ENCODE results near the gene BRINP2. TPM values are rescaled to one million over a fixed set of nuclear protein-coding genes. Genes with fewer than 3 reads are reported as not detected.

BRINP2 gene
- total RNA-seq, 1 experiment from 2014 or later, result not detected

GRCh38 chr1:177282976-177283375 is 112.2 kb downstream of the BRINP2 start:
- DNase-seq (ENCODE audit: unreplicated experiment), result no peak
- H3K27ac Mint-ChIP-seq (ENCODE audit: low read depth, unreplicated experiment), result no peak overlapping the region

GRCh38 chr1:177283380-177283779 is 112.6 kb downstream of the BRINP2 start:
- no peak overlapping the region for H3K4me3 Mint-ChIP-seq (ENCODE audit: unreplicated experiment)
- no peaks in the 10 kb centered on the region for H3K27me3 Mint-ChIP-seq (ENCODE audit: insufficient read depth, unreplicated experiment)
- peaks cover 5% of the 10 kb centered on the region for H3K4me1 Mint-ChIP-seq (ENCODE audit: insufficient read depth, unreplicated experiment)
- H3K36me3 Mint-ChIP-seq (ENCODE audit: insufficient read depth, unreplicated experiment), result no peaks in the 10 kb centered on the region
- no peak overlapping the region for H3K27ac Mint-ChIP-seq (ENCODE audit: low read depth, unreplicated experiment)
- BruUV-seq (replicated peaks), result no TSS peak
- no peak for TF ChIP-seq CTCF (IDR thresholded peaks at IDR 0.05; ENCODE audit: unreplicated experiment)
- CTCF ChIA-PET, result no interaction called here
- no peak for DNase-seq (ENCODE audit: unreplicated experiment)
- intact Hi-C loops (cut with micrococcal nuclease), result no loop called here
- H3K9me3 Mint-ChIP-seq (ENCODE audit: unreplicated experiment), result no peaks in the 10 kb centered on the region
- POLR2A ChIA-PET, result no interaction called here

More at GRCh38 chr1:177282976-177283375, 112.2 kb downstream of the BRINP2 start:
- H3K4me3 Mint-ChIP-seq (ENCODE audit: unreplicated experiment), result no peak overlapping the region
- POLR2A ChIA-PET, result no interaction called here
- H3K27me3 Mint-ChIP-seq (ENCODE audit: insufficient read depth, unreplicated experiment), result no peaks in the 10 kb centered on the region
- peaks cover 5% of the 10 kb centered on the region for H3K4me1 Mint-ChIP-seq (ENCODE audit: insufficient read depth, unreplicated experiment)
- no peaks in the 10 kb centered on the region for H3K9me3 Mint-ChIP-seq (ENCODE audit: unreplicated experiment)
- BruUV-seq (replicated peaks), result no TSS peak
- no peaks in the 10 kb centered on the region for H3K36me3 Mint-ChIP-seq (ENCODE audit: insufficient read depth, unreplicated experiment)
- no peak for TF ChIP-seq CTCF (IDR thresholded peaks at IDR 0.05; ENCODE audit: unreplicated experiment)
- CTCF ChIA-PET, result no interaction called here
- intact Hi-C loops (cut with micrococcal nuclease), result no loop called here

- CTCF ChIA-PET, result interaction anchor here (0.6 to 0.7 kb wide), 3 partner anchors 19 to 137 kb away, joined by 3 to 4 read pairs (median 3); no protein-coding TSS in a partner anchor
Measured at GRCh38 chr1:177286396-177286795, 115.6 kb downstream of the BRINP2 start.

GRCh38 chr1:177287270-177287669 is 116.5 kb downstream of the BRINP2 start:
- H3K4me1 Mint-ChIP-seq (ENCODE audit: insufficient read depth, unreplicated experiment), result peaks cover 12% of the 10 kb centered on the region
- TF ChIP-seq CTCF (IDR thresholded peaks at IDR 0.05; ENCODE audit: unreplicated experiment), result no peak

More at GRCh38 chr1:177286396-177286795, 115.6 kb downstream of the BRINP2 start:
- Mint-ChIP-seq H3K36me3 (ENCODE audit: insufficient read depth, unreplicated experiment) (no peaks in the 10 kb centered on the region), H3K4me1 (ENCODE audit: insufficient read depth, unreplicated experiment) (peaks cover 12% of the 10 kb centered on the region), H3K4me3 (ENCODE audit: unreplicated experiment) (no peak overlapping the region), H3K27me3 (ENCODE audit: insufficient read depth, unreplicated experiment) (no peaks in the 10 kb centered on the region), H3K9me3 (ENCODE audit: unreplicated experiment) (no peaks in the 10 kb centered on the region), H3K27ac (ENCODE audit: low read depth, unreplicated experiment) (no peak overlapping the region)
- no peak for DNase-seq (ENCODE audit: unreplicated experiment)
- intact Hi-C loops (cut with micrococcal nuclease), result no loop called here
- TF ChIP-seq CTCF (IDR thresholded peaks at IDR 0.05; ENCODE audit: unreplicated experiment), result no peak
- POLR2A ChIA-PET, result no interaction called here
- no TSS peak for BruUV-seq (replicated peaks)

More at GRCh38 chr1:177287270-177287669, 116.5 kb downstream of the BRINP2 start:
- ChIA-PET POLR2A (no interaction called here), CTCF (interaction anchor here (0.7 to 1.2 kb wide), 2 partner anchors 12 to 32 kb away, joined by 3 to 4 read pairs; no protein-coding TSS in a partner anchor)
- Mint-ChIP-seq H3K4me3 (ENCODE audit: unreplicated experiment) (no peak overlapping the region), H3K9me3 (ENCODE audit: unreplicated experiment) (no peaks in the 10 kb centered on the region), H3K27ac (ENCODE audit: low read depth, unreplicated experiment) (no peak overlapping the region), H3K36me3 (ENCODE audit: insufficient read depth, unreplicated experiment) (no peaks in the 10 kb centered on the region), H3K27me3 (ENCODE audit: insufficient read depth, unreplicated experiment) (no peaks in the 10 kb centered on the region)
- no TSS peak for BruUV-seq (replicated peaks)
- intact Hi-C loops (cut with micrococcal nuclease), result no loop called here
- DNase-seq (ENCODE audit: unreplicated experiment), result no peak

Data from MCF 10A (cell line).